Endodermal cell (in vitro differentiated cells): ENCODE results near the gene TMIGD2. TPM values are rescaled to one million over a fixed set of nuclear protein-coding genes. Genes with fewer than 3 reads are reported as not detected.

Experiments used
- total RNA-seq, 2 donors: library from RNA; stranded (reverse); fragmentation: NEBNext Ultra II Directional in 1 of 2; extraction: Animal tissue kit (Norgen Biotek cat#: 25700) in 1 of 2; gene quantifications; 2 replicates in 1 of 2; 3 replicates in 1 of 2; pipeline ENCODE4 v1.2.1, GENCODE V29; 2021

TMIGD2 gene
- total RNA-seq, 2 donors from 2014 or later: 0.58 to 0.70 TPM

Other genes with a start within 250 kb of the TMIGD2 start
- 10 to 100 TPM; 19.2 to 22.1 TPM for gene ZBTB7A, start 235.5 kb downstream of the TMIGD2 start, total RNA-seq
- gene MAP2K2, start 178.3 kb downstream of the TMIGD2 start, total RNA-seq: 100 to 1,000 TPM; 191 TPM
- under 1 TPM; 0.26 to 0.31 TPM for gene CREB3L3, start 148.8 kb downstream of the TMIGD2 start, total RNA-seq
- gene SIRT6, start 119.8 kb downstream of the TMIGD2 start, total RNA-seq: 10 to 100 TPM; 22.1 to 29.1 TPM
- 1 to 10 TPM in 1 of 2 donors, under 1 TPM in 1; 0.77 to 2.0 TPM for gene ANKRD24, start 119.7 kb downstream of the TMIGD2 start, total RNA-seq
- not detected for gene EBI3, start 72.9 kb downstream of the TMIGD2 start, total RNA-seq
- gene YJU2, start 55.3 kb downstream of the TMIGD2 start, total RNA-seq: 10 to 100 TPM; 15.8 to 16.4 TPM
- gene SHD, start 23.1 kb downstream of the TMIGD2 start, total RNA-seq: 1 to 10 TPM; 2.8 to 6.6 TPM
- gene FSD1, start 2.2 kb upstream of the TMIGD2 start, total RNA-seq: 10 to 100 TPM; 33.3 to 37.9 TPM
- 10 to 100 TPM; 12.7 to 13.3 TPM for gene STAP2, start 36.4 kb upstream of the TMIGD2 start, total RNA-seq
- gene MPND, start 41.2 kb upstream of the TMIGD2 start, total RNA-seq: 10 to 100 TPM; 51.5 to 55.9 TPM
- 10 to 100 TPM; 76.8 to 77.0 TPM for gene SH3GL1, start 98.2 kb upstream of the TMIGD2 start, total RNA-seq
- gene CHAF1A, start 100.3 kb upstream of the TMIGD2 start, total RNA-seq: 10 to 100 TPM; 70.7 to 76.9 TPM
- 10 to 100 TPM; 31.2 to 36.9 TPM for gene UBXN6, start 155.4 kb upstream of the TMIGD2 start, total RNA-seq
- 100 to 1,000 TPM; 117 TPM for gene HDGFL2, start 169.9 kb upstream of the TMIGD2 start, total RNA-seq
- under 1 TPM; 0.33 to 0.66 TPM for gene PLIN4, start 216.1 kb upstream of the TMIGD2 start, total RNA-seq
- gene PLIN5, start 232.8 kb upstream of the TMIGD2 start, total RNA-seq: 1 to 10 TPM; 3.7 to 3.9 TPM
- 1 to 10 TPM in 1 of 2 donors, under 1 TPM in 1; 0.86 to 1.4 TPM for gene LRG1, start 237.6 kb upstream of the TMIGD2 start, total RNA-seq